GM12892 (cell line): ENCODE data around the gene C1QTNF9.

Source experiments
- POLR2A ChIP-seq: IDR thresholded peaks from 2 replicates; pipeline ENCODE4 v1.6.1; 2011; ENCODE audit warnings: low read depth, low read length, control low read depth
- TAF1 ChIP-seq: IDR thresholded peaks from 2 replicates; pipeline ENCODE4 v1.6.1; 2011; ENCODE audit warnings: low read depth, mild to moderate bottlenecking, control low read depth, low read length, borderline replicate concordance

- no peak for TF ChIP-seq POLR2A
- TF ChIP-seq TAF1: no peak
These were observed 44.4 kb downstream of the C1QTNF9 start for GRCh38 chr13:24353736-24354135.
